ENCODE results near the gene PGM5.
A peak's percentile ranks its signal among the peaks of the same experiment; 100 is the strongest.
"Not testable (repeated sequence)": the region's sequence is repeated elsewhere in the genome, so short reads cannot be mapped to it uniquely, and the experiment has no call there.

The PGM5 gene

GRCh38 chr9:68356380-68357118, at the start of gene PGM5:
Gene PGM5, plus strand, starts transcription at chr9:68356611. Its CDS starts 517 bp downstream, at chr9:68357128.
- H3K79me2 ChIP-seq (ENCODE audit: control insufficient read depth, insufficient read depth, low read length, unreplicated experiment); H2AFZ ChIP-seq (ENCODE audit: low read length, unreplicated experiment); H3K36me3 ChIP-seq (ENCODE audit: insufficient read depth, low read length); H3K4me1 ChIP-seq (ENCODE audit: control insufficient read depth, insufficient read depth, low read length, unreplicated experiment); H3K27ac ChIP-seq (ENCODE audit: low read depth, low read length): not testable (repeated sequence)
- peak within 1 kb of the TSS; percentile 67 for H3K4me3 ChIP-seq (ENCODE audit: low read depth, low read length)
- H3K27me3 ChIP-seq (ENCODE audit: insufficient read depth, low read length) = peaks cover 11% of the 10 kb centered on the region

- H3K4me3 ChIP-seq (ENCODE audit: low read depth, low read length); H2AFZ ChIP-seq (ENCODE audit: low read length, unreplicated experiment); H3K79me2 ChIP-seq (ENCODE audit: control insufficient read depth, insufficient read depth, low read length, unreplicated experiment); H3K36me3 ChIP-seq (ENCODE audit: insufficient read depth, low read length); H3K27me3 ChIP-seq (ENCODE audit: insufficient read depth, low read length); H3K27ac ChIP-seq (ENCODE audit: low read depth, low read length); H3K4me1 ChIP-seq (ENCODE audit: control insufficient read depth, insufficient read depth, low read length, unreplicated experiment): not testable (repeated sequence)
Measured at GRCh38 chr9:68307127-68307526, 49.3 kb upstream of the PGM5 start.

- not testable (repeated sequence) for H3K27ac ChIP-seq (ENCODE audit: low read depth, low read length); H3K27me3 ChIP-seq (ENCODE audit: insufficient read depth, low read length); H3K4me1 ChIP-seq (ENCODE audit: control insufficient read depth, insufficient read depth, low read length, unreplicated experiment); H3K79me2 ChIP-seq (ENCODE audit: control insufficient read depth, insufficient read depth, low read length, unreplicated experiment); H3K36me3 ChIP-seq (ENCODE audit: insufficient read depth, low read length); H3K4me3 ChIP-seq (ENCODE audit: low read depth, low read length); H2AFZ ChIP-seq (ENCODE audit: low read length, unreplicated experiment)
Measured at GRCh38 chr9:68307654-68308053, 48.8 kb upstream of the PGM5 start.

GRCh38 chr9:68311208-68311607, 45.2 kb upstream of the PGM5 start:
- H3K79me2 ChIP-seq (ENCODE audit: control insufficient read depth, insufficient read depth, low read length, unreplicated experiment); H2AFZ ChIP-seq (ENCODE audit: low read length, unreplicated experiment); H3K4me1 ChIP-seq (ENCODE audit: control insufficient read depth, insufficient read depth, low read length, unreplicated experiment); H3K27ac ChIP-seq (ENCODE audit: low read depth, low read length); H3K36me3 ChIP-seq (ENCODE audit: insufficient read depth, low read length); H3K4me3 ChIP-seq (ENCODE audit: low read depth, low read length); H3K27me3 ChIP-seq (ENCODE audit: insufficient read depth, low read length): not testable (repeated sequence)

GRCh38 chr9:68318209-68318608, 38.2 kb upstream of the PGM5 start:
- H3K27me3 ChIP-seq (ENCODE audit: insufficient read depth, low read length); H3K4me3 ChIP-seq (ENCODE audit: low read depth, low read length); H2AFZ ChIP-seq (ENCODE audit: low read length, unreplicated experiment); H3K36me3 ChIP-seq (ENCODE audit: insufficient read depth, low read length); H3K27ac ChIP-seq (ENCODE audit: low read depth, low read length); H3K79me2 ChIP-seq (ENCODE audit: control insufficient read depth, insufficient read depth, low read length, unreplicated experiment); H3K4me1 ChIP-seq (ENCODE audit: control insufficient read depth, insufficient read depth, low read length, unreplicated experiment): not testable (repeated sequence)

- not testable (repeated sequence) for H2AFZ ChIP-seq (ENCODE audit: low read length, unreplicated experiment); H3K27ac ChIP-seq (ENCODE audit: low read depth, low read length); H3K4me3 ChIP-seq (ENCODE audit: low read depth, low read length)
Measured at GRCh38 chr9:68323749-68324148, 32.7 kb upstream of the PGM5 start.

GRCh38 chr9:68324518-68324917, 31.9 kb upstream of the PGM5 start:
- not testable (repeated sequence) for H3K27me3 ChIP-seq (ENCODE audit: insufficient read depth, low read length); H2AFZ ChIP-seq (ENCODE audit: low read length, unreplicated experiment); H3K79me2 ChIP-seq (ENCODE audit: control insufficient read depth, insufficient read depth, low read length, unreplicated experiment); H3K27ac ChIP-seq (ENCODE audit: low read depth, low read length); H3K4me1 ChIP-seq (ENCODE audit: control insufficient read depth, insufficient read depth, low read length, unreplicated experiment); H3K36me3 ChIP-seq (ENCODE audit: insufficient read depth, low read length); H3K4me3 ChIP-seq (ENCODE audit: low read depth, low read length)

More at GRCh38 chr9:68323749-68324148, 32.7 kb upstream of the PGM5 start:
- not testable (repeated sequence) for H3K4me1 ChIP-seq (ENCODE audit: control insufficient read depth, insufficient read depth, low read length, unreplicated experiment); H3K36me3 ChIP-seq (ENCODE audit: insufficient read depth, low read length); H3K79me2 ChIP-seq (ENCODE audit: control insufficient read depth, insufficient read depth, low read length, unreplicated experiment); H3K27me3 ChIP-seq (ENCODE audit: insufficient read depth, low read length)

- not testable (repeated sequence) for H3K27ac ChIP-seq (ENCODE audit: low read depth, low read length); H2AFZ ChIP-seq (ENCODE audit: low read length, unreplicated experiment); H3K4me1 ChIP-seq (ENCODE audit: control insufficient read depth, insufficient read depth, low read length, unreplicated experiment); H3K79me2 ChIP-seq (ENCODE audit: control insufficient read depth, insufficient read depth, low read length, unreplicated experiment); H3K36me3 ChIP-seq (ENCODE audit: insufficient read depth, low read length); H3K27me3 ChIP-seq (ENCODE audit: insufficient read depth, low read length); H3K4me3 ChIP-seq (ENCODE audit: low read depth, low read length)
Measured at GRCh38 chr9:68329106-68329505, 27.3 kb upstream of the PGM5 start.

GRCh38 chr9:68330531-68331173, 25.8 kb upstream of the PGM5 start:
- H3K27ac ChIP-seq (ENCODE audit: low read depth, low read length); H3K36me3 ChIP-seq (ENCODE audit: insufficient read depth, low read length); H3K27me3 ChIP-seq (ENCODE audit: insufficient read depth, low read length); H2AFZ ChIP-seq (ENCODE audit: low read length, unreplicated experiment); H3K79me2 ChIP-seq (ENCODE audit: control insufficient read depth, insufficient read depth, low read length, unreplicated experiment); H3K4me1 ChIP-seq (ENCODE audit: control insufficient read depth, insufficient read depth, low read length, unreplicated experiment); H3K4me3 ChIP-seq (ENCODE audit: low read depth, low read length): not testable (repeated sequence)

- not testable (repeated sequence) for H2AFZ ChIP-seq (ENCODE audit: low read length, unreplicated experiment); H3K27me3 ChIP-seq (ENCODE audit: insufficient read depth, low read length); H3K79me2 ChIP-seq (ENCODE audit: control insufficient read depth, insufficient read depth, low read length, unreplicated experiment); H3K4me1 ChIP-seq (ENCODE audit: control insufficient read depth, insufficient read depth, low read length, unreplicated experiment); H3K4me3 ChIP-seq (ENCODE audit: low read depth, low read length); H3K27ac ChIP-seq (ENCODE audit: low read depth, low read length); H3K36me3 ChIP-seq (ENCODE audit: insufficient read depth, low read length)
Measured at GRCh38 chr9:68332122-68332521, 24.3 kb upstream of the PGM5 start.

- not testable (repeated sequence) for H3K27me3 ChIP-seq (ENCODE audit: insufficient read depth, low read length); H3K27ac ChIP-seq (ENCODE audit: low read depth, low read length); H3K79me2 ChIP-seq (ENCODE audit: control insufficient read depth, insufficient read depth, low read length, unreplicated experiment); H2AFZ ChIP-seq (ENCODE audit: low read length, unreplicated experiment); H3K4me3 ChIP-seq (ENCODE audit: low read depth, low read length); H3K4me1 ChIP-seq (ENCODE audit: control insufficient read depth, insufficient read depth, low read length, unreplicated experiment); H3K36me3 ChIP-seq (ENCODE audit: insufficient read depth, low read length)
Measured at GRCh38 chr9:68335935-68336334, 20.5 kb upstream of the PGM5 start.
